SU-DHL-6 (cell line): ENCODE results near the gene NDUFS3.

ENCODE experiments used
- CTCF ChIP-seq: fragments of 200-600 bp; sonication (generic); IDR thresholded peaks from one replicate; pipeline ENCODE4 v1.5.1; 2017; ENCODE audit warnings: antibody characterized with exemption, mild to moderate bottlenecking, low read length, moderate library complexity; ENCODE audit not compliant: insufficient read depth, poor library complexity, severe bottlenecking
- EZH2phosphoT487 ChIP-seq: fragments of 200-600 bp; sonication (generic), shearing (Covaris generic); conservative IDR thresholded peaks from 2 replicates; pipeline ENCODE4 v1.6.1; 2018; ENCODE audit warnings: mild to moderate bottlenecking, antibody characterized with exemption, low read length, moderate library complexity, mixed read lengths

GRCh38 chr11:47578524-47579494 is at the start of gene NDUFS3, which contains the start of gene KBTBD4:
- TF ChIP-seq CTCF (no peak), EZH2phosphoT487 (no peak)
